GM18868 (cell line): Measurements from ENCODE around the gene POLR3H.
"Not testable (repeated sequence)": the region's sequence is repeated elsewhere in the genome, so short reads cannot be mapped to it uniquely, and the experiment has no call there.

Source experiments
- ATAC-seq: cut with Tn5 transposase; IDR thresholded peaks from one replicate; pipeline ENCODE4 v1.9.1; 2021; ENCODE audit warnings: mild to moderate bottlenecking, moderate library complexity; ENCODE audit not compliant: unreplicated experiment

POLR3H gene

DNA sequence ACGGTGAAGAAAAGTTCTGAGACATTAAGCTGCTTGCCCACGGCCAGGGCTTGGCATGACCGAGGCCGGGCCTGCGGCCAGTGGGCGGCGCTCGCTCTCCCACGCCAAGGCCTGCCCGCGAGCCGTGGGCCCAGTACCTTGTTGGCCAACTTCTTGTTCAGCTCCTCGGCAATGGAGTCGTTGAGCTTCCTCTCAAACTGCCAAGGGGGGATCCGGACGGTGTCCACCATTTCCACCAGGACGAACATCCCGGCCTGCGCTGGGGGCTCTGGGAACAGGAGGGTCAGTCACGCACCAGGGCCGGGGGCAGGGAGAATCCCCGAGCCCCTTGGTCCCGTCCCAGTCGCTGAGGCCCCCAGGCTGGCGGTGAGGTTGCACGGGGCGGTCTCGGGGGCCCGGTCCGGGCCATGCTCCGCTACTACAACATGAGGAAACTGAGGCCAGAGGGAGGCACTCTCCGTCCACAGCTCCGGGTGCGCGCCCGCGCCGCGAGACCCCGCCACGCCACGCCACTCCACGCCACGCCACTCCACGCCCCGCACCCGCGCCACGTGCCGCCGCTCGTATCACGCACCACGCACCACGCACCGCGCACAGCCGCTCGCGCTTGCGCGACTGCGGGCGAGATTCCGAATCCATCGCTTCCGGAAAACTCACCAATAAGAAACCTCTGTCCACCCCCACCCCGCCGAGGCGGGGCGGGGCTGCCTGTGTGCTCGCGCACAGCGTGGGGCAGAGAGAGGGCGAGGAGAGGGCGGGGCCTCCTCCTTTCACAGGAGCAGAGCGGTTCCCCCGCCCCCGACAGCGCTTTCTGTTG lies at the start of gene POLR3H:
Gene POLR3H (minus strand): TSS at position 617 of the 817 bp plus-strand sequence. CDS start 369 bp downstream, at position 248.
- ATAC-seq, result peak; percentile 92

DNA sequence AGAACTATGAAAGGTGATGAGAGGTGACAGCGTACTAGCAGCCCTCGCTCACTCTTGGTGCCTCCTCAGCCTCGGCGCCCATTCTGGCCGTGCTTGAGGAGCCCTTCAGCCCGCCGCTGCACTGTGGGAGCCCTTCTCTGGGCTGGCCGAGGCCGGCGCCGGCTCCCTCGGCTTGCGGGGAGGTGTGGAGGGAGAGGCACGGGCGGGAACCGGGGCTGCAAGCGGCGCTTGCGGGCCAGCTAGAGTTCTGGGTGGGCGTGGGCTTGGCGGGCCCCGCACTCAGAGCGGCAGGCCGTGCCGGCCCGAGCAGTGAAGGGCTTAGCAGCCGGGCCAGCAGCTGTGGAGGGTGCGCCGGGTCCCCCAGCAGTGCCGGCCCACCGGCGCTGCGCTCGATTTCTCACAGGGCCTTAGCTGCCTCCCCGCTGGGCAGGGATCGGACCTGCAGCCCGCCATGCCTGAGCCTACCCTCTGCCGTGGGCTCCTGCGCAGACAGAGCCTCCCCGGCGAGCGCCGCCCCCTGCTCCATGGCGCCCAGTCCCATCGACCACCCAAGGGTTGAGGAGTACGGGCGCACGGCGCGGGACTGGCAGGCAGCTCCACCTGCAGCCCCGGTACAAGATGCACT lies 49.2 kb upstream of the POLR3H start:
- not testable (repeated sequence) for ATAC-seq

DNA sequence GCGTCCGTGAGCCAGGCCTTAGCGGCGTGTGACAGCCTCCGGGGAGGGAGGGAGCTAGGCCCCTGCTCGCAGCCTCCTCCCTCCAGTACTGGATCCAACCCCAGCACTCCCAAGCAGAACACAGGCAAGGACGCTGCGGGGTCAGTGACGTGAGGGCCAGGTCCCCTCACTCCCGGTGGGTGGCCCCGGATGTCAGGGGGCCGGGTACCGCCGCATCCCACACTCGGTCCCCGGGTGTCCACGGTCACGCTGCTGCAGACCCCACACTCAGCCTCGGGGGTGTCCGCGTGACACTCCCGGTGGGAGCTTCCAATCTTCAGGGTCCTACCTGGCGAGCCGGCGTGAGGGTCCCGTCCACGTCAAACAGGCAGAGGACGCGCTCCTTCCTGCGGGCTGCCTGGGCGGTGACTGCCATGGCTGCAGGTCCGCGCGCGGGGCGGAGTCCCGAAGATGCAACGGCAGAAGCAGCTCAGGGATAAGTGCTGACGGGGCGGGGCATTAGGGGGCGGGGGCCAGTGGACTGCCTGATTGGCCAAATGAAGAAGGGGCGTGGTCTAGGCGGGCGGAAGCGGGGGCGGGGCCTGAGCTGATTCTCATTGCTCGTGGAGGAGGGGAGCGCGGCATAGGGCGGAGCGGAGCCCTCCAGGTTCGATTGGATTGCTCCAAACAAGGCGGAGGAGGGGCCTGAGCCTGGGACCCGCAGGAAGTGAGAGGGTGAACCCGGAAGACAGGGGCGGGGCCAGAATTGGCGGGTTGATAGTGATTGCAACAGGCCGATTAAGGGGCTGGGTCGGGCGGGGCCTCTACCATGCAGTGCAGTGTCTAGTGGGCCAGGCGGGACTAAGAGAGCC lies 45.3 kb upstream of the POLR3H start, which contains the start of gene PMM1:
Gene PMM1 (minus strand): TSS at position 450 of the 851 bp plus-strand sequence. CDS start 35 bp downstream, at position 415.
- peak; percentile 95 for ATAC-seq

GRCh38 chr22:41587347-41587723 lies 43.1 kb upstream of the POLR3H start:
- ATAC-seq, result no peak

GRCh38 chr22:41585898-41586297 lies 41.6 kb upstream of the POLR3H start:
- ATAC-seq, result no peak

- no peak for ATAC-seq
These were observed 40.6 kb upstream of the POLR3H start for GRCh38 chr22:41584881-41585280.

- ATAC-seq, result no peak
These were observed 38.4 kb upstream of the POLR3H start for GRCh38 chr22:41582694-41583093.

DNA sequence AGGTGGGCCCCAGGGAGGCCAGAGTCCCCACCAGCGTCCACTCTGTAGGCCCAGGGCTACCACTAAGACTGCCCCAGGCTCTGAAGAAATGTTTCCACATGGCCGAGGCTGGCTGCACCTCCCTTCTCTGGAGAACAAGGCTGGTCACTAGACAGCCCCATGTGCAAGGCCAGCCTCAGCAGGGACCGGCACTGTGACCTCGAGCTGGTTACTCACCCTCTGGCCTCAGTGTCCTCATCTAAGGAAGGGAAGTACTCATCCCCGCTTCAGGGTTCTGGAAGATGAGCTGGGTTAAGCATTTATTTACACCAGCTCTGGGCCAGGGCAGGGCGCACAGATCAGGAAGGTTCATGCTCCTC lies 35.7 kb upstream of the POLR3H start:
- no peak for ATAC-seq

GRCh38 chr22:41579297-41579996 lies 35.2 kb upstream of the POLR3H start:
- no peak for ATAC-seq

DNA sequence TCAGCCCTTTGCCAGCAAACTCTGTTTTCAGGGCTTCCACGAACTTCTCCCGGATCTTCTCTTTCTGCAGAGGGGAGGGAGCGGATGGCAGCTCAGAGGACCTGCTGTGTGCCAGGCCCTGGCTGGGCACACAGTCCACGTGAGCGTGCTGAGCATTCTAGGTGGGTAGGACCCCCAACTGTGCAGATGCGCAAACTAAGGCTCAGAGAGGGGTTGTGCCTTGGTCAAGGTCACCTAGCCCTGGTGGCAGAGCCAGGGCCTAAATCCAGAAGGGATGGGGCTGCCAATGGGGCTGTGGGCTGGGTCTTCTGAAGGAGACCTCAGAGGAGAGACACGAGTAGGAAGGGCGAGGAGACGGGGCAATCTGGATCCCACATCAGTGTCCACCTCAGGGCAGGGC lies 34.5 kb upstream of the POLR3H start:
- no peak for ATAC-seq

GRCh38 chr22:41578114-41578513 lies 33.8 kb upstream of the POLR3H start:
- no peak for ATAC-seq

DNA sequence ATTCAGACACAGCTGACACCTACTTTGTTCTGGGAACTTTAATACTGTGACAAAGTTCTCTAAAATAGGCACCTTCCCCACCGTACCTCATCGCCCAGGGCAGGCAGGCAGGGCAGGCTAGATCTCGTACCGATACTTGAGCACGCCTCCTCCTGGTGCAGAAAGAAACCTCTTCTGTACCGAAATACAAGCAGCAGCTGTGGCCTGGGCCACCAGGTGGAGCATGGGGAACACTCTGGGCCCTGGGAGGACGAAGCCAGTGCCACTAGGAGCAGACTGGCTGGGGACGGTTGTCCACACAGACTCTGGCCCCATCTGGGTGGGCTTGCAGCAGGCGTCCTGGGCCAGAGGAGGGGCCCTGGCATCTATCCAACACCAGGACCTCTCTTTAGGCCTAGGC lies 32.6 kb upstream of the POLR3H start:
- ATAC-seq, result no peak

DNA sequence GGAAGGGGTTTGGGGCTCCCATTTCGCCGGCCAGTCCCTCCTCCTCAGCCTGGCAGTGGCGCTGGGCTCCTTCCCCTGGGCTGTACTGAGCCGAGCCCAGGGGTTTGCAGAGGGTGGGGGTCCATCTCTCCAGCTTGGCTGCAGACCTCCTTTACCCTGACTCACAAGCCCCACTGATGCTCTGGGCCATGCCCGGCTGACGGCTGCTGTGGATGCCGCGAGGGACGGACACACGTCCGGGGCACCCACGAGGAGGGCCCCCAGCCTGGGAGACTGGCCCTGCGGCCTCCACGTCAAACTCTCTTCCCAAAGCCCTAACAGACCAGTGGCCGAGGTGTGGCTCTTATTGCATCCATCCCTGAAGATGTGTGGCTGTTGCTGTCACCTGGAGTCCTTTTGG lies 31.3 kb upstream of the POLR3H start:
- ATAC-seq, result no peak

DNA sequence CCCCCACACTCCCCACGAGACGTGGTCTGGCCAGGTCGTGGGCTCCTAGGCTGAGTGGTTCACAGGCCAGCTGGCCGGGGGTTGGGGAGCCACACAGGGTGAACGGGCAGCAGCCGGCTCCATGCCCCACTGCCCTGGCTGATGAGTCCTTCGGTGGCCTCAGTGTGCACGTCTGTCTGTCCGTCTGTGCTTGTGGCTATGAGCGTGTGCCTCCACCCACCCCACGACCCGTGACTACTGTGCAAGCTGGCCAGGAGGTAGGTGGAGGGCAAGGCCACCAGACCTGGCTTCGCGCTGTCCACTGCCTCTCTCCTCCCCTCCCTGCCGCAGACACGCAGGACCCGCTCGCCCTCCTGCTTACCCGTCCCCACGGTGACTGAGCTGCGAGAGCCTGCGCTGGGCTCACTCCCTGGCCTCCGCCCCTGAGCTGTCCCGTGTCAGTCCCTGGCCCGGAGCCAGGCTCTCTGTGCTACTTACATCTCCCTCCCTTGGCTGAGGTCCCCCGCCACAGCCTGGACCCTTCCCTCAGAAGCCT lies 30.6 kb upstream of the POLR3H start:
- ATAC-seq, result no peak

GRCh38 chr22:41573677-41574076 lies 29.4 kb upstream of the POLR3H start:
- no peak for ATAC-seq

GRCh38 chr22:41572305-41572704 lies 28.0 kb upstream of the POLR3H start:
- ATAC-seq, result not testable (repeated sequence)

DNA sequence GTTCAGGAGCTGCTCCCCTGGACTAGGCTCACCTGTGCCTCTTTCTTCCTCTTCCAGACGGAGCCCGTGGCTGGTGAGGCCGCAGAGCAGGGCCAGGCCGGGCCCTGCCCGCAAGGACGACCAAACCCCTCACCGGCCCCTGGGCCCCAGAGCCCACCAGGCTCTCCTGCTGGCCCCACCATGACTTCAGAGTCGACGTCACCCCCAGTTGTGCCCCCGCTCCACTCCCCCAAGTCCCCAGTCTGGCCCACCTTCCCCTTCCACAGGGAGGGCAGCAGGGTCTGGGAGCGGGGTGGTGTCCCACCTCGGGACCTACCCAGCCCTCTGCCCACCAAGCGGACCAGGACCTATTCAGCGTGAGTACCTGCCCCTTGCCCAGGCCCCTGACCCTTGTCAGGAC lies 27.5 kb upstream of the POLR3H start:
- no peak for ATAC-seq

DNA sequence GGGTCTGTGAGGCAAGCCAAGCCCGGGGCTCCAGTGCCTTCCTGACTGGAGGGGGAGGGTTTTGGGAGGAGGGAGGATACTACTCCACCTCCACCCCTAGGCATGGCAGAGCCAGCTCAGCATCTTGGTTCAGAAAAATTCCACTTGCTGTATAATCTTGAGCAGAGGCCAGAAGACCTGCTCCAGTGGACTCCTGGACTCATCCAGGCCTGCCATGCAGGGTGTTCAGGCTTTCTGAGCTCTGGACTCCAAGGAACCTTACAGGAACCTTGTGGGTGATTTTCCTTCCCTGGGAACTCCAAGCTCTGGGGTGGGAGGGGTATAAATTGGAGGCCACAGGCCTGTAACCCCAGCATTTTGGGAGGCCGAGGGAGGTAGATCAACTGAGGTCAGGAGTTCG lies 26.0 kb upstream of the POLR3H start:
- ATAC-seq, result no peak

DNA sequence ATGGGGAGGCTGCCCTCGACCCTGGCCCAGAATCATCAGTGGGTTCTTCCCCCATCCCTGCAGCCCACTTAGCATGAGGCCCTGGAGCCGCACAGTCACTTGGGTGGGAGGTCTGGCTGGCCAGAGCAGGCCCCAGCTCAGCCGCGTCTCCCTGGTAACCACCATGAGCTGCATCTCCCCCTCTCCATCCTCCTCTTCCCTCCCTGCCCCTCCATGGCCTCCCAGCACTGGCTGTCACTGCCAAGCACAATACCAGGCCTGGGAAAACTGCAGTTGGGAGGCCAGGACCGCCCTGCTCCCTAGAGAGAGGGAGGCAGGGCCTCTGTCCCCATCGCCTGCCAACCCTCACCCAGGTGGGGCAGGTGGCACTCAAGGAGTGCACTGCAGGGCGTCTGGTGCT lies 24.5 kb upstream of the POLR3H start:
- ATAC-seq, result no peak

DNA sequence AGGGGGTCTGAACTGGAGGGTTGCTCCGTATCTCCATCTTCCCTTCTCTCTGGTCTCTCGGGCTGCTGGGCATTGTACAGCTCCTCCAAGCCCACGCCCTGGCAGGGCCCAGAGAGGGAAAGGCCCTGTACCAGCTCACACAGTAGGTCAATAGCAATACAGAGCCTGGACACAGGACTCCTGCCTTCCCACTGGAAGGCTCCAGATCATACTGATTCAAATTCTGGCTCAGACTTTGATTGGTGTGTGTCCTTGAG lies 23.2 kb upstream of the POLR3H start:
- no peak for ATAC-seq
